Stimulated activated CD4-positive, alpha-beta T cell treated with anti-CD3 and anti-CD28 coated beads, Interleukin-2, amount 100 ng/mL, for 4 hours (primary cell): ENCODE data around the gene THSD4.
"Not testable (repeated sequence)": the region's sequence is repeated elsewhere in the genome, so short reads cannot be mapped to it uniquely, and the experiment has no call there.

Source experiments
- DNase-seq: peaks from one replicate; pipeline ENCODE4 v3.0.0-alpha.2; 2020; ENCODE audit warnings: low read depth

The THSD4 gene

GRCh38 chr15:71261418-71261817 lies 146.1 kb downstream of the THSD4 start:
- DNase-seq, result no peak

DNA sequence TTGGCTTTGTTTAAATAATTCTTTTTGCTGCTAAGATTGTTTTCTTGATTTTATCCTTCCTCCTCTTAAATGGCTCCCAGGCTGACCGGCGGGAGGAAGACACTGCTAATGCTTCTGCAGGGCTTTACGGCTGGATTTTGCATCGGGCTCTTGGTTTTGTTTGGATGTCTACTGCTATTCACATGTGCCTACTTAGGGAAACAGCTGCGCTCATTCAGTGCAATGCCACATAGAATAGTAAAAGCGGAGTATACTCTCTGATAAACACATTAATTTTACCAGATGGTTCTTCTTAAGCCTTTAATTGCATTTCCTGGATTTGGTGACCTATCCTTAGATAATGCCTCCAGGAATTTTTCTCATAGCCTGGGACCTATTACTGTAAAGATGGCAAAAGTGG lies 146.6 kb downstream of the THSD4 start:
- no peak for DNase-seq

DNA sequence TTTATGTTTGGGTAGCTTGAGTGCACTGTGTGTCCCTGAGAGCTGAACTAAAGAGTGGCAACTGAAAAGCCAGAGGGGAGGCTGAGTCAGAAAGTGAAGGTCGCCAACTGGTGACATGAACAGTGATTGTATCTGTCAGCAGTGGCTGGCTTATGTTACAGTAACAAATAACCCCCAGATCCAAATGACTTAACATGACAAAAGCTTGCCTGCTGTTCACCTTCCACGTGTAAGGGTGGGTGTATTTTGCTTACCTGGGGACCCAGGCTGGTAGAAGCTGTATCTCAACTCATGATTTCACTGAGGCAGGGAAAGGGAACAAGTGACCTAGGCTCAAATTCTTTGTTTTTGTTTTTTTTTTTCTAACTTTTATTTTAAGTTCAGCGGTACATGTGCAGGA lies 147.3 kb downstream of the THSD4 start:
- no peak for DNase-seq

GRCh38 chr15:71265606-71266005 lies 150.3 kb downstream of the THSD4 start:
- not testable (repeated sequence) for DNase-seq

DNA sequence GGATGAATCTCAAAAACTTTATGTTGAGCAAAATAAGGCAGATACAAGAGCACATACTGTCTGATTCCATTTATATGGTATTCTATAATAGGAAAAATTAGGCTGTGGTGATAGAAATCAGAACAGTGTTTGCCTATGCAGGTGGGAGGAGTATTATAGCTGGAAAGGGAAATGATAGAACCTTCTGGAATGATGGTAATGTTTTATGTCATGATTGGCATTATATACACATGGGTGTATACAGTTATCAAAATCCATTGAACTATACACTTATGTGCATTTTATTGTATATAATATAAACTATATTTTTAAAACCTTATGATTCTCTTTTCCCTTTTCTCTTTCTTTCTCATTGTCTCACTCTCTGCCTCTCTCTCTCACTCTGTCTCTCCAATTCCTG lies 156.1 kb downstream of the THSD4 start:
- no peak for DNase-seq

DNA sequence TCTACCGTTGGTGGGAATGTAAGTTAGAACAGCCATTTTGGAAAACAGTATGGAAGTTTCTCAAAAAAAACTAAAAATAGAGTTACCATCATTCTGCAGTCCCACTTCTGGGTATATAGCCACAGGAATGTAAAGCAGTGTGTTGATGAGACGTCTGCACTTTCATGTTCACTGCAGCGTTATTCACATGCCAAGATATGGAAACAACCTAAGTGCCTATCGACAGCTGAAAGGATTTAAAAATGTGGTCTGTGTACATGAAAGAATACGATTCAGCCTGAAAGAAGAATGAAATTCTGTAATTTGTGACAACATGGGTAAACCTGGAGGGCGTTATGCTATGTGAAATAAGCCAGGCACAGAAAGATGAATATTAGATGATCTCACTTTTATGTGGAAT lies 157.7 kb downstream of the THSD4 start:
- DNase-seq, result no peak

DNA sequence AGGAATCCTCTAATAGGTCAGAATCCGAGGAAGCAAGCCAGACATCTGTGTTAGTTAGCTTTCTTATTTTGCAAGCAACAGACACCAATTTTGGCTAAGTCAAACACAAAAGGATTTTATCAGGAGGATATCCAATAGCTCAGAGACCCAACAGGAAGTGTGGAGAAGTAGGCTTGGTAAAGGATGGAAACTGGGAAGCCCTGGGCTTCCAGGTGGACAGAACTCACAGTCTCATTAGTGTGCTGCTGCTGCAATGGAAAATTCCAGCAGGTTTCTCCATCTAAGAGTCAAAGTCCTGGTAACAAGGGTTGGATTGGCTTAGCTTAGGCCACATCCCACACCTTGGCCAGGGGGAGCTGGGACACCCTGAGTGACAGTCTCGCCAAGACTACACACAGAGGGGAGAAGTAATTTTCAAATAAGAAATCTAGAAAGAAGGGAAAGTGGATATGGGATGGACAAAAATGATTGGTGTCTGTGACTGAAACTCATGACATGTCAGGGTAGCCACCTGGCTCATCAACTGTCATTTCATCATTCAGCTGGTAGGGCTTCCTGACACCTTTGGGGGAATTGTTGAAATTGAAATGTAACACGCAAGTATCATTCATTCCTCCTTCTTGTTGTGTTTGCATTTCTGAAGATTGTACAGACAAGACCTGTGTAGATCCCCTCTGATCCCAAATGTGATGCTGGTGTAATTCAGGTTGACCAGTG lies 158.6 kb downstream of the THSD4 start:
- DNase-seq, result no peak

- DNase-seq, result no peak
Measured at GRCh38 chr15:71274448-71274798, 159.2 kb downstream of the THSD4 start.

- DNase-seq, result no peak
Measured at GRCh38 chr15:71275098-71275497, 159.8 kb downstream of the THSD4 start.

GRCh38 chr15:71275566-71276335 lies 160.5 kb downstream of the THSD4 start:
- no peak for DNase-seq

DNA sequence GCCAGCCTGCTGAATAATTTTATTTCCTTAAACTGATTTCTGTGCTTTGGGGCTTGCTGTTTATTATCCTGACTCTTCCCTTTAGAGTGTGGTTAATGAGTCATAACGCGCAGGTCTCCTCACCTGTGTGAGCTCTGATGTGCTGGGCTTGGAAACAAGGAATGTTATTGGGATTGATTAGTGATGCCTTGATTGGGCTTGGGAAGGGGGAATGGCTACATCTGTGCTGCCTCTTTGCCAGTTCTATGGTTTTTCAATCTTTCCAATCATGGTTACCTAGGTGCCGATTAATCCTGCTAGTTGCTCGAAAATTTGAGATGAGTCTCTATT lies 161.0 kb downstream of the THSD4 start:
- no peak for DNase-seq

DNA sequence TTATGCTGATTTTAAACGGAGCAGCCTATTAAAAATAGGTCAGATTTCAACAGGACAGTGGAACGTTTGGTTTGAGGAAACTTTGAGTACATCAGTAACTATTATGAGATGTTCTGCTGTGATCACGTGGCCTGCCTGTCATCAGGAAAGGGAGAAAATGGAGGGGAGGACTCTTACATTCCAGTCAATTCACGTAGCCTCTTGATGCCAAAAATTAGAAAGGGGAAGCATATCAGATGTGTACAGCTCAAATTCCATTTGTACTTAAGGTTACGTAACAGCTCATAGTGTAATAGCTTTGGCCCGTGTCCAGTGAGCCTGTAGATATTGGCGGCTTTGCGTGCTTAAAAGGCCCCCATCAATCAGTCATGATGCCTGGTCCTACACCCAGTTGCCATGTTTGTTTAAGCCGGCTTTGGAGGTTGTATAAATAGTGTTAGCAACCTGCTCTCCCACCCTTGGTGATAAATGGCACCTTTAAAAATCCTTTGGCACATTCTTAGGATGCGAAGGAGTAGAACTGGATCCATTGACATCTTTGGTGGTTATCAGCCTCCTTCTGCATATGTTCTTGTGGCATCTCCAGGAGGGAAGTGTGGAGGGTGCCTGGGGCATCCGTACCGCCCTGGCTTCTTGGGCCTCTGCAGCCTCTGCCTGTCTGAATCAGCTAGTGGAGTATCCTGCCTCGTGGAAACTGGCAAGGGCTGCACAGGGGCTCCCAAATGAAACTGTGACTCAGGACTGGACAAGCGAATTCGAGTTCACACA lies 163.9 kb downstream of the THSD4 start:
- DNase-seq, result no peak

GRCh38 chr15:71279757-71280141 lies 164.5 kb downstream of the THSD4 start:
- DNase-seq, result no peak

GRCh38 chr15:71280206-71280605 lies 164.9 kb downstream of the THSD4 start:
- no peak for DNase-seq

GRCh38 chr15:71281256-71281655 lies 166.0 kb downstream of the THSD4 start:
- DNase-seq, result no peak

DNA sequence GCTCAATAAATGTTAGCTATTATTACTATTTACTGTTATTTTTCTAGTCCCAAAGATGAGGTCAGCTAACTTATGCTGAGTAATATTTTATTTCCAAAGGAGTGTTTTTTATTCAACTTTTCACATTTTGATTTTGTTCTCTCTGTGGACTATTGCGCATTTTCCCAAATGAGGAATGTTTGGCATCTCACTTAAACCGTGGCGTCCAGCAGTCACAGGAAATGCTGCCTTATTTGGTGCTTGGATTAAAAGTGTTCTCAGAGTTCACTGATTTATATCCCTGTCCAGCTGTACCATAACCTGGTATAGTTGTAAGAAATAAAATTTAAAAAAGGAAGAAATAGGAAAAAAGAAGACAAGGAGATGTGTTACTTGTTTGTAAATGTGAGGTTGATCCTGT lies 166.8 kb downstream of the THSD4 start:
- no peak for DNase-seq

DNA sequence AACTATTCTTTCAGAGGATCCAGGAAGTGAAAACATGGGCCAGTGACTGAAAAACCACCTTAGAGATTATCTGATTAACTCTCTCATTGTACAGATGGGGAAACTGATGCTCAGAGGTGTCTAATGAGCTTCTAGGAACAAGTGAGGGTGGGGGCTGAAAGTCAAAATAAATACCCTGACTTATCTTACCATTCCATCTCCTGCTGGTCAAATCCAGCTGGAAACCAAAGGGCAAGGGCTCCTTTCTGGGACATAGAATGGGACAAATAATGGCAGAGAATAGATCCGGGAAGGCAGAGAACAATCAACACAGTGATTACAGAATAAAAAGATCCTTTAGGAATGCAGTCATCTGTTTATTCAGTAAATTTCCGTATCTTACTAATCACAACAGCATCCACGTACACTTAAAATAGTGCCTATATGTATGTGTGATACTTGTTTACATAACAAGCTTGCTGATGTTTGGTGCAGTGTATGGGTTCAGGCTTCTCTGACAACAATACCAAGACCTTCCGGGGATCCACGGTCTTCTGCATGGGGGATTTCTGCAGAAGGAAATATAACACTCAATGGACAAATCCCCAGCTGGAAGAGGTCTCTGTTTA lies 173.2 kb downstream of the THSD4 start:
- DNase-seq, result no peak

- DNase-seq, result no peak
Measured at GRCh38 chr15:71290002-71290401, 174.7 kb downstream of the THSD4 start.

DNA sequence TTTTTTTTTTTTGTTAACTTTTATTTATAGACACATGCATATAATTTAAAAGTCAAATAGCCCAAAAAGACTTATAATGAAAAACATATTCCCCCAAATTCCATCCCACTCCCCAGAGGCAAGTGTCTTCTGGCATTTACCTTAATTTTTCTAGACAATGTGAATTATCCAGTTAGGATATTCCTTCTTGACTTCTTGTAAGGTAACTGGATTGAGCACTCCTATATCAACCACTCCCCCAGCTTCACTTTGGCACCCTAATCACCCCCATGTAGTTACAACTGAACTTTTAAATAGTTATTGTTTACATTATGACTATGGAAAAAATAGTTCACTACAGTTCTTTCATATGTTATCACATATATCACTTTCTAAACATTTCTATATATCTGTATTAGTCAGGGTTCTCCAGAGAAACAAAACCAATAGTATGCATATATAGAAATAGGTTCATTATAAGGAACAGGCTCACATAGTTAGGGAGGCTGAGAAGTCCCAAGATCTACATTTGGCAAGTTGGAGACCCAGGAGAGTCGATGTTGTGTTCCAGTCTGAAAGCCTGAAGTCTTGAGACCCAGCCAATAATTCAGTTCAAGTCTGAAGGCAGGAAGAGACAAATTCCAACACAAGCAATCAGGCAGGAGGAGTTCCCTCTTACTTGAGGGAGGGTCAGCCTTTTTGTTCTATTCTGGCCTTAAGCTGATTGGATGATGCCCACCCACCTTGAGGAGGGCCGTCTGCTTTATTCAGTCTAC lies 175.8 kb downstream of the THSD4 start:
- no peak for DNase-seq

DNA sequence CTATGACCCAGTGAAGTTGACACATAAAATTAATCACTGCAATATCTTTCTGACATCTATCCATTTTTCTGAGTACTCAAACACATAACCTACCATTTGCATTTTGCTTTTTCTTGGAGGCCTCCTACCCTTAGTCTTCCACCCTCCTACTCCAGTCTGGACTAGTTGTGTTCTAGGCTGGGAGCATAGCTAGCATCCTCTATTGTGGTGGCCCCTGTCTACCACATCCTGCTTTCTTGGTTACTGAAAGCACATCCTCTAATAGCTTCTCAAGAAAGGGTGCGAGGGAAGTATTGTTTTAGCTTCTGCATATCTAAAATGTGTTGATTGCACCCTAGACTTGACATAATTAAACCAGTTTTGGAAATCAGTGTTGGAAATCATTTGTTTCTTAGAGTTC lies 176.5 kb downstream of the THSD4 start:
- DNase-seq, result no peak

- no peak for DNase-seq
Measured at GRCh38 chr15:71293723-71294122, 178.5 kb downstream of the THSD4 start.

- no peak for DNase-seq
Measured at GRCh38 chr15:71294251-71294910, 179.1 kb downstream of the THSD4 start.
